Suprapubic skin (tissue), 4 donors: ENCODE results near the gene CATSPERB.

Experiments
- CTCF ChIP-seq, 2 donors: fragments of 200-600 bp in 1 of 2; fragments of 450-650 bp in 1 of 2; sonication (generic) in 1 of 2; IDR thresholded peaks; one replicate each; pipeline ENCODE4 v1.5.1; 2016 to 2019; ENCODE audit warnings: antibody characterized with exemption in 2 of 2, mild to moderate bottlenecking in 1 of 2, moderate library complexity in 1 of 2
- EP300 ChIP-seq: sonication (generic); formaldehyde crosslinking; IDR thresholded peaks from one replicate; pipeline ENCODE4 v1.6.1; 2017; ENCODE audit warnings: antibody characterized with exemption
- POLR2A ChIP-seq, 2 donors: fragments of 450-650 bp; IDR thresholded peaks; one replicate each; pipeline ENCODE4 v1.6.1; 2017; ENCODE audit warnings: antibody characterized with exemption in 2 of 2, mild to moderate bottlenecking in 2 of 2, moderate library complexity in 2 of 2
- POLR2AphosphoS5 ChIP-seq, 3 donors: sonication (generic); formaldehyde crosslinking; IDR thresholded peaks; one replicate each; pipeline ENCODE4 v1.6.1; 2017; ENCODE audit warnings: antibody characterized with exemption in 3 of 3

- TF ChIP-seq CTCF (IDR thresholded peaks at IDR 0.05): no peak
- no peak for TF ChIP-seq POLR2A (IDR thresholded peaks at IDR 0.05)
- no peak for TF ChIP-seq POLR2AphosphoS5 (IDR thresholded peaks at IDR 0.05)
- TF ChIP-seq EP300: no peak
Observed at GRCh38 chr14:91614187-91614586, 117.7 kb downstream of the CATSPERB start.
